ENCODE results near the gene EFS. TPM values are rescaled to one million over a fixed set of nuclear protein-coding genes. Genes with fewer than 3 reads are reported as not detected.
"Not testable (repeated sequence)": the region's sequence is repeated elsewhere in the genome, so short reads cannot be mapped to it uniquely, and the experiment has no call there.

EFS gene
- polyA plus RNA-seq, 3 donors = 2.3 to 17.5 (median 11.1) TPM

DNA sequence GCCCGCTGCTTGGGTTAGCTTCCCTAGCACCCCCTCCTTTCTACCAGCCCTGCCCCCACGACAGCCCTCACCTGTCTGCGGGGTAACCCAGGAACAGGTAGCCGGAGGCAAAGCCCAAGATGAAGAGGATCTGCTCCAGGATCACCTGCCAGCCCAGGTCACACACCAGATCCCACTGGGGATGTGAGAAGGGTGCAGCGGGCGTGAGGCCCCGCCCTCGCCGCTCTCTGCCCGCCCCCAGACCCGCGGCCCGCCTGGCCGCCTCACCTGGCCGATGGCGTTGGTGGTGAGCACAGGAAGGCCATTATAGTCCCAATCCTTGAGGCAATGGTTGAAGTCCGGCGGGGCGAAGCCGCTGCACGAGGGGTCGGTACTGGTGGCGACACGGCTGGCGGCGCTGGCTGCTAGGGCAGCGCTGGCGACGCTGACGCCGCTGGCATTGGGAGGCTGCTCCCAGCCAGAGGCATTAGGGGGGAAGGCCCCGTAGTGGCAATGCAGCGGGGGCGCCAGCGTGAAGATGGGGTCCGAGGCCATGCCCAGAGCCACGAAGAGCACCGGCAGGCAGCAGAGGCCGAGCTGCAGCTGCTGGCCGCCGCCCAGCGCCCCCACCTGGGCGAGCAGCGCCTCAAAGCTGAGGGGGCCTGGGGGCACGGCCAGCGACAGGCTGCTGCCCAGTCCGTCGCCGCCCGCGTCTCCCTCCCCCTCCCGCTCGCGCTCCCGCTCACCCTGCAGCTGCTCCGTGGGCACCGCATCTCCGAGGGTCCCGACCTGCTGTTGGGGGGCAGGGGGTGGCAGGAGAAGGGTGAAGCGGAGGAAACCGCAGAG lies 13.1 kb downstream of the EFS start:
- WGBS, 3 donors = 13 to 16% (median 15%) methylated on average over 41 to 61 of the region's 61 CpGs

GRCh38 chr14:23349156-23349845 lies 15.7 kb downstream of the EFS start:
- 74 to 93% (median 89%) methylated on average over 8 of the region's 8 CpGs for WGBS, 3 donors
- no peak overlapping the region for H3K27ac ChIP-seq (ENCODE audit: low read depth, low read length)

More for the DNA sequence above, 13.1 kb downstream of the EFS start:
- H3K27ac ChIP-seq (ENCODE audit: low read depth, low read length) = no peak overlapping the region

DNA sequence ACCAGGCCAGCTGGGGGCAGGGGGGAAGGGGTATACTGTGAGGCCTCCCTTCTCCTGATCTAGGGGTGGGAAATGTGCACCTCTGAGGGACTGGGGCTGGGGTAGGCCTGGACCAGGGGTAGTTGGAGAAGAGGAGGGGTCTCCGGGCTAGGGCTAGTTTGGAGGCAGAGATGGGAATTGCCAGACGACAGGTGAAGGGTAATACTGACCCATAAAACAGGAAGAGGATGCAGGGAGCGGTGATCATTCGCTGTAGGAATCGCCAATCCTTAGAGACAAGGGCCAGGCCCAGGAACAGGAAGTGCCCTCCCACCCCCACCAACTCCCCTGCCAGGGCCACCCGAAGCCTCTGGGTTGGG lies 16.7 kb downstream of the EFS start:
- WGBS, 3 donors = 81 to 90% (median 87%) methylated on average over 6 of the region's 6 CpGs
- no peak overlapping the region for H3K27ac ChIP-seq (ENCODE audit: low read depth, low read length)

- 94% methylated on average over 18 to 19 of the region's 19 CpGs for WGBS, 3 donors
- no peak overlapping the region for H3K27ac ChIP-seq (ENCODE audit: low read depth, low read length)
Measured at GRCh38 chr14:23347406-23348296, 17.3 kb downstream of the EFS start.

DNA sequence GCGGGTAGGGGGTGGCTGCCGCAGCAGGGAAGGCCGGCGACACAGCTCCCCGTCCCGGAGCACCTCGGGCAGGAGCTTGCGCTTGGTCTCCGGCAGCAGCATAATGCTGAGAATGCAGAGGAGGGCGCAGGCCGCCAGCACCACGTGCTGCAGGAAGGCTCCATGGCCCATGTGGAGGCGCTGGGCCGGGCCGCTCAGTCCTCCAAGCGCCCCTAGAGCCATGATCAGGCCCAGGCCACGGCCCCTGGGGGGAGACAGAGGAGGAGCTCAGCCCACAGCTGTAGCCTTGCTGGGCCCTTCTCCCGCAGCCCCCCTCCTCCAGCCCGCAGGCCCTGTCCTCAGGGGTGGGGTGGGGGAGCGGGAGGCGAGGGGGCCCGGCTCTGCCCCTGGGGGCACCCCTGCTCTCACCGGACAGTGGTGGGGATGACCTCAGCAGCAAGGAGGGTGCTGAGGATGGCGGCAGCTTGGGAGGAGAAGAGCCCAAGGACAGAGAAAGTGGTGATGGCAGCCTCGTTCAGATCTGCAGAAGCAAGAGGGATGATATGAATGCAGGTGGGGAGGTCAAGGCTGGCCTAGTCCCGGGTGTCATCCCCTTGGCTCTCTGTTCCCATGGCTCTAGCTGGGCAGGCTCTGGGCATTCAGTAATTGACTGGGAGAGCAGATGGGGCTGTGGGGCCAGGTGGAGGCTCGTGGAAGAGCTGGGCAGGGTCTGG lies 18.1 kb downstream of the EFS start:
- WGBS, 3 donors = 85 to 87% (median 85%) methylated on average over 21 to 27 of the region's 27 CpGs
- no peak overlapping the region for H3K27ac ChIP-seq (ENCODE audit: low read depth, low read length)

DNA sequence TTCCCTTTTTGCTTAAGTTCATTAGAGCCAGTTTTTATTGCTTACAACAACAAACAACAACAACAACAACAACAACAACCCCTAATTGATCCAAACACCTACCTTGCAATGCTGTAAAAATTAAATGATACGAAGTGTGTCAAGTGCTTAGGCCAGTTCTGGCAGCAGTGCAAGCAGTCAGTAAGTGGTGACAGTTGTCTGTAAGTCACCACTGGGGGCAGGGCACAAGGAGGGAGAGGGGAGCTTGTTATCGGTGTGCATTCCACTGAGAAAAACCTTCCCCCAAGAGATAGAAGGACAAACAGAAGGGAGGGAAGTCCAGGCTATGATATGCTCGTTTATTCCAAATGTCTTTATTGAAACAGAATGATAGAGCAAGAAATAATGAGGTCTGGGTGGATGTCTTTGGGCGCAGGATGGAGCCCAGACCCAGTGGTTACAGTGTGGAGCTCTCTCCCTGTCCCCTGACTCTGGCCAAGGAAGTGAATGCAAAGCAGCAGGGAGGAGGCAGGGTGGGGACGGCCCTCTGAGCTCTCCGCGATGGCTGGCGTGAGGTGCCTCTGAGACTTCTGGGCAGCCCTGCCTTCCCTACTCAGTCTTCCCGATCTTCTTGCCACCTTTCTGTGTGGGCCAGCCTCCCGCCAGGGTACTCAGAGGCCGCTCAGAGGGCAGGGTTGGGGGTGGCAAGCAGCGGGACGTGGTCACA lies 18.8 kb downstream of the EFS start:
- WGBS, 3 donors = 80 to 85% (median 83%) methylated on average over 13 of the region's 13 CpGs
- H3K27ac ChIP-seq (ENCODE audit: low read depth, low read length) = no peak overlapping the region

DNA sequence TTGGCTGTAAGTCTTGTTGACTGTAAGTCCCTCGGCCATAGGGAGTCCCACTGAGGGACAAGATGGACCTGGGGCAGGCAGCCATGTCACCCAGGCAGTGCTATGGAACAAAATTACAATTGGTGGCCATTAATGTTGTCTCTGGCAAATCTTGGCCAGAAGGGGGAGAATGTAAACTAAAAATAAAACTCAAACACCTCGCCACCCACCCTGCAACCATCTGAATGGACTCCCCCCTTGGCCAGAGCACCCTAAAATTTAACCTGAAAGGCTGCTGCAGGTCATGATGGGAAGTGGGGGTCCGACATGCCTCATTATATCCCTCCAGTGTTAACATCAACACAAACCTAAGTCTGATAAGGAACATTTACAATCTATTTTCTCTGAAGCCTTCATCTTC lies 20.5 kb downstream of the EFS start:
- 59 to 69% (median 64%) methylated on average over 3 of the region's 3 CpGs for WGBS, 3 donors
- H3K27ac ChIP-seq (ENCODE audit: low read depth, low read length) = no peak overlapping the region

GRCh38 chr14:23339506-23340268 lies 25.3 kb downstream of the EFS start:
- 74 to 80% (median 77%) methylated on average over 1 of the region's 1 CpG for WGBS, 3 donors
- H3K27ac ChIP-seq (ENCODE audit: low read depth, low read length) = no peak overlapping the region

GRCh38 chr14:23335623-23336022 lies 29.3 kb downstream of the EFS start:
- WGBS, 3 donors = 84 to 91% (median 88%) methylated on average over 5 of the region's 5 CpGs

DNA sequence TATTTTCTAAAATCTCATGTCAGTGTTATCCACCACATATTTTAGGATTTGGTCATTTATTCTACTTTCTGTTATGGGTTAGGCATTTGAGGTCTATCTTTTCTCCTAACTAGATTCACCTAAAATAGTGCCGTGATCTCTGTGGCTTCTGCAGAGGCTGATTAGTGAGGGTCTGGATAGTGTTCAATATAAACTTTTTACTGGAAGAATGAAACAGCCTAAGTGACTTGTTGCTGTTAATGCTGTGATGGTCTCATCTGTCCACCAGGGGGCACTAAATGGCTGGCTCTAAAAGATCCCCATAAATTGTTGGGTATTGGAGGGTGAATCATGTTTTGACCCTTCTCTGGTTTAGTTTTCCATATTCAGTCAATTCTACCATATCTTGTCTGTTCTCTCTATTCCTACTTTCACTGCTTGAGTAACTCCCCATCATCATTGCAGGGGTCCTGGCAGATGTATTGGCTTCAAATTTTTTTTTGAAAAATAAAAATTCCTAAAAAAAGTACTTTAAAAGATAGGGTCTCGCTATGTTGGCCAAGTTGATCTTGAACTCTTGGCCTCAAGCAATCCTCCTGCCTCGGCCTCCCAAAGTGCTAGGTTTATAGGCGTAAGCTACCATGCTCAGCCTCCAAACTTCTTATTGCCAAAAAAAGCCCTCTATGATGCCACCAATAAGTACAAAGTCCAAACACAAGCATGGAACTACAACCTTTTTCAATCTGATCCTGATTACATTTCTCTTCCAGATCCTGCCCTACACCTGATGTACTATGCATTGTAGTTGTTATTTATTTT lies 36.8 kb downstream of the EFS start:
- WGBS, 3 donors = 39 to 48% (median 40%) methylated on average over 4 of the region's 4 CpGs
- H3K27ac ChIP-seq (ENCODE audit: low read depth, low read length) = no peak overlapping the region

More at GRCh38 chr14:23335623-23336022, 29.3 kb downstream of the EFS start:
- H3K27ac ChIP-seq (ENCODE audit: low read depth, low read length) = no peak overlapping the region

DNA sequence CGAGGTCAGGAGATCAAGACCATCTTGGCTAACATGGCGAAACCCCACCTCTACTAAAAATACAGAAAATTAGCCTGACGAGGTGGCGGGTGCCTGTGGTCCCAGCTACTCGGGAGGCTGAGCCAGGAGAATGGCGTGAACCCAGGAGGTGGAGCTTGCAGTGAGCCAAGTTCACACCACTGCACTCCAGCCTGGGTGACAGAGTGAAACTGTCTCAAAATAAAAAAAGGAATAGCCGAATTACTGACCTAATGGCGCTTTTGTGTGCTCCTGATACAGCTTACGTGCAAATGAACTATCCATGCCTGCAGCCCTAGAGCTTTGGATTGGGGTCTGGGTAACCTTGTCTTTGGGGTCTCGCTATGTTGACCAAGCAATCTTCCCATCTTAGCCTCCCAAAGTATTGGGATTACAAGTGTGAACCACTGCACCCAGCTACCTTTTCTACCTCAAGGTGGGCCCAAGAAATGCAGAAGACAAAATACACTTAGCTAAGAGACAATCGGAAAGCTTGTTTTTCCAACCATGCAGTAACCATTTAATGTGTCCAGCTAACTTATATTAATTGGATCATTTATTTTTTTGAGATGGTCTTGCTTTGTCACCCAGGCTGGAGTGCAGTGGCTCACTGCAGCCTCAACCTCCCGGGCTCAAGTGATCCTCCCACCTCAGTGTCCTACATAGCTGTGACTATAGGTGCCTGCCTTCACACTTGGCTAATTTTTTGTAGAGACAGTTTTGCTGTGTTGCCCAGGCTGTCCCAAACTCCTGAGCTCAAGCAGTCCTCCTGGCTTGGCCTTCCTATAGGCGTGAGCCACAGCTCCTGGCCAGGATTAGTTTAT lies 38.3 kb downstream of the EFS start:
- no peak overlapping the region for H3K27ac ChIP-seq (ENCODE audit: low read depth, low read length)
- WGBS, 3 donors = 77 to 84% (median 78%) methylated on average over 13 of the region's 13 CpGs

DNA sequence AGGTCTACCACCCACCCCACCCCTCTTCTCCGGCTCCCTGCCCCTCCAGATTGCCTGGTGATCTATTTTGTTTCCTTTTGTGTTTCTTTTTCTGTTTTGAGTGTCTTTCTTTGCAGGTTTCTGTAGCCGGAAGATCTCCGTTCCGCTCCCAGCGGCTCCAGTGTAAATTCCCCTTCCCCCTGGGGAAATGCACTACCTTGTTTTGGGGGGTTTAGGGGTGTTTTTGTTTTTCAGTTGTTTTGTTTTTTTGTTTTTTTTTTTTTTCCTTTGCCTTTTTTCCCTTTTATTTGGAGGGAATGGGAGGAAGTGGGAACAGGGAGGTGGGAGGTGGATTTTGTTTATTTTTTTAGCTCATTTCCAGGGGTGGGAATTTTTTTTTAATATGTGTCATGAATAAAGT lies 39.2 kb downstream of the EFS start:
- WGBS, 3 donors = 94 to 100% (median 98%) methylated on average over 5 of the region's 5 CpGs
- H3K27ac ChIP-seq (ENCODE audit: low read depth, low read length) = not testable (repeated sequence)

DNA sequence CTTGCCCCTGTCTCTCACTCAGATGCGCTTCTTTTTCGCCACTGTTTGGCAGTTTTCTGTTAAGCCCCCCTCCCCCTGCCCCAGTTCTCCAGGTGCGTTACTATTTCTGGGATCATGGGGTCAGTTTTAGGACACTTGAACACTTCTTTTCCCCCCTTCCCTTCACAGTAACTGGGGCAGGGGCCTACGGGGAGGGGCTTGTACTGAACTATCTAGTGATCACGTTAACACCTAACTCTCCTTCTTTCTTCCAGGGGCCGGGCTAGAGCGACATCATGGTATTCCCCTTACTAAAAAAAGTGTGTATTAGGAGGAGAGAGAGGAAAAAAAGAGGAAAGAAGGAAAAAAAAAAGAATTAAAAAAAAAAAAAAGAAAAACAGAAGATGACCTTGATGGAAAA lies 40.0 kb downstream of the EFS start:
- H3K27ac ChIP-seq (ENCODE audit: low read depth, low read length) = no peak overlapping the region
- 81 to 87% (median 83%) methylated on average over 7 of the region's 7 CpGs for WGBS, 3 donors

GRCh38 chr14:23324455-23324846 lies 40.5 kb downstream of the EFS start:
- WGBS, 3 donors = 66 to 85% (median 71%) methylated on average over 2 of the region's 2 CpGs

DNA sequence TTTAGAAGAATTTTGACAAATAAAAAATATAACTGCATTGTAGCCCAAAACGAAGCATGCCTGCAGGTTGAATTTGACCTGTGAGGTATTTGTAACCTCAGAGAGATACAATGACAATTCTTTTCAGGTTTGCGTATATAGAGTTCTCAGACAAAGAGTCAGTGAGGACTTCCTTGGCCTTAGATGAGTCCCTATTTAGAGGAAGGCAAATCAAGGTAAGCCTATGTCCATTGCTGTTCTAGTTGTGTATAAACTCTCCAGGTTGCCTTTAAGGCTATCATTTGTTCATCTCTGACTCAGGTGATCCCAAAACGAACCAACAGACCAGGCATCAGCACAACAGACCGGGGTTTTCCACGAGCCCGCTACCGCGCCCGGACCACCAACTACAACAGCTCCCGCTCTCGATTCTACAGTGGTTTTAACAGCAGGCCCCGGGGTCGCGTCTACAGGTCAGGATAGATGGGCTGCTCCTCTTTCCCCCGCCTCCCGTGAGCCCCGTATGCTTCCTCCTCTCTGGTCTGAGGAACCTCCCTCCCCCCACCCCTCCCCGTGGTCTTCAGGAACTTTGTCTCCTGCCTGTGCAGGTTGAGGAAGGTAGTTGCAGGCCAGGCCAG lies 41.0 kb downstream of the EFS start:
- H3K27ac ChIP-seq (ENCODE audit: low read depth, low read length) = no peak overlapping the region
- WGBS, 3 donors = 76 to 83% (median 78%) methylated on average over 18 of the region's 18 CpGs

More at GRCh38 chr14:23324455-23324846, 40.5 kb downstream of the EFS start:
- no peak overlapping the region for H3K27ac ChIP-seq (ENCODE audit: low read depth, low read length)
